K562 (cell line): ENCODE measurements around the gene WNT6.

Experiments
- CREM ChIP-seq: IDR thresholded peaks from 2 replicates; pipeline ENCODE4 v1.6.1; 2014; ENCODE audit warnings: antibody characterized with exemption, low read depth
- CTCF ChIP-seq, 3 experiments: IDR thresholded peaks in 2 of 3; conservative IDR thresholded peaks in 1 of 3; 2 replicates each; pipeline ENCODE4 v1.5.1; 2011 to 2012; ENCODE audit warnings: low read length in 3 of 3, mild to moderate bottlenecking in 3 of 3, control low read depth in 2 of 3, improper control_type of control experiment in 1 of 3, inconsistent platforms in 1 of 3, low read depth in 1 of 3, mixed read lengths in 1 of 3, moderate library complexity in 1 of 3; ENCODE audit not compliant: insufficient read depth in 2 of 3
- DIDO1 ChIP-seq: fragments of 450-650 bp; IDR thresholded peaks from 2 replicates; pipeline ENCODE4 v1.6.1; 2016; ENCODE audit warnings: low read depth, missing biosample characterization, missing genetic modification characterization
- ELF4 ChIP-seq: fragments of 450-650 bp; formaldehyde crosslinking; IDR thresholded peaks from 2 replicates; pipeline ENCODE4 v1.4.0; 2022; ENCODE audit warnings: missing genetic modification characterization
- POLR2A ChIP-seq: fragments of 450-650 bp; conservative IDR thresholded peaks from 2 replicates; pipeline ENCODE4 v1.6.1; 2016
- POLR2AphosphoS5 ChIP-seq: IDR thresholded peaks from 2 replicates; pipeline ENCODE4 v1.6.1; 2011; ENCODE audit warnings: mild to moderate bottlenecking, low read depth, low read length, moderate library complexity; ENCODE audit not compliant: control insufficient read depth, insufficient read depth
- REST ChIP-seq, 2 experiments: fragments of 450-650 bp; formaldehyde crosslinking in 1 of 2; IDR thresholded peaks; 2 replicates each; pipeline versions ENCODE4 v1.4.0 to v1.6.1; 2014 to 2020; ENCODE audit warnings: mild to moderate bottlenecking in 2 of 2, borderline replicate concordance in 1 of 2, low read depth in 1 of 2
- SP1 ChIP-seq: sonication (generic); formaldehyde crosslinking; IDR thresholded peaks from 2 replicates; pipeline ENCODE4 v1.8.1; 2022; ENCODE audit warnings: mild to moderate bottlenecking, missing genetic modification reagents
- TAF1 ChIP-seq: IDR thresholded peaks from 2 replicates; pipeline ENCODE4 v1.6.1; 2011; ENCODE audit warnings: mild to moderate bottlenecking, low read length, moderate library complexity; ENCODE audit not compliant: insufficient read depth, control insufficient read depth, severe bottlenecking; ENCODE audit errors: extremely low read depth
- TARDBP ChIP-seq: fragments of 450-650 bp; IDR thresholded peaks from 2 replicates; pipeline ENCODE4 v1.6.1; 2016
- U2AF1 ChIP-seq: fragments of 200-400 bp; formaldehyde crosslinking; optimal IDR thresholded peaks from 2 replicates; pipeline ENCODE3; 2017; ENCODE audit warnings: mild to moderate bottlenecking, low read depth, low read length, moderate library complexity
- U2AF2 ChIP-seq: fragments of 200-400 bp; formaldehyde crosslinking; optimal IDR thresholded peaks from 2 replicates; pipeline ENCODE3; 2017; ENCODE audit warnings: low read depth, mild to moderate bottlenecking, low read length
- ZNF12 ChIP-seq: sonication (generic); formaldehyde crosslinking; IDR thresholded peaks from 2 replicates; pipeline ENCODE4 v1.4.0; 2020; ENCODE audit warnings: mild to moderate bottlenecking, missing genetic modification reagents
- ZNF512 ChIP-seq: IDR thresholded peaks from 2 replicates; pipeline ENCODE4 v1.6.1; 2016; ENCODE audit warnings: missing genetic modification characterization, missing compliant biosample characterization

- no peak for TF ChIP-seq CREM
- no peak for TF ChIP-seq POLR2AphosphoS5
- no peak for TF ChIP-seq SP1
- no peak for TF ChIP-seq ZNF12 (CRISPR knock-in tag)
- no peak for TF ChIP-seq U2AF2
- TF ChIP-seq CTCF (IDR thresholded peaks at IDR 0.05 in 2 of 3, conservative IDR thresholded peaks at IDR 0.05 in 1 of 3; ENCODE audit: insufficient read depth in 2 of 3, low read depth in 1 of 3, low read length in 3 of 3), result no peak
- TF ChIP-seq TAF1, result no peak
- no peak for TF ChIP-seq U2AF1
- TF ChIP-seq ELF4 (CRISPR knock-in tag), result no peak
- no peak for TF ChIP-seq REST (IDR thresholded peaks at IDR 0.05; ENCODE audit: borderline replicate concordance)
- no peak for TF ChIP-seq REST (CRISPR knock-in tag; IDR thresholded peaks at IDR 0.05; ENCODE audit: low read depth)
- no peak for TF ChIP-seq POLR2A
- TF ChIP-seq TARDBP, result no peak
- no peak for TF ChIP-seq ZNF512 (tag)
- no peak for TF ChIP-seq DIDO1 (tag)
Measured at GRCh38 chr2:218878926-218879761, 19.5 kb downstream of the WNT6 start.
